Progenitor cell of endocrine pancreas (in vitro differentiated cells): ENCODE measurements around the gene CTDSP2. TPM values are rescaled to one million over a fixed set of nuclear protein-coding genes. Genes with fewer than 3 reads are reported as not detected.

Experiments used
- DNase-seq: peaks from one replicate; pipeline ENCODE4 v3.0.0; 2021; ENCODE audit warnings: low spot score; ENCODE audit not compliant: unreplicated experiment
- H3K27ac Mint-ChIP-seq: 2 replicates; pipeline ENCODE4 v1.8.0; 2021; ENCODE audit warnings: mild to moderate bottlenecking, moderate library complexity, mixed read lengths
- H3K27me3 Mint-ChIP-seq: 2 replicates; pipeline ENCODE4 v1.8.0; 2021; ENCODE audit warnings: mixed read lengths
- H3K36me3 Mint-ChIP-seq: 2 replicates; pipeline ENCODE4 v1.8.0; 2022; ENCODE audit warnings: mixed read lengths; ENCODE audit not compliant: insufficient read depth
- H3K4me1 Mint-ChIP-seq: 2 replicates; pipeline ENCODE4 v1.8.0; 2021; ENCODE audit warnings: low read depth, mixed read lengths
- H3K4me3 Mint-ChIP-seq: 2 replicates; pipeline ENCODE4 v1.8.0; 2021; ENCODE audit warnings: low read depth, mild to moderate bottlenecking, moderate library complexity, mixed read lengths
- H3K9me3 Mint-ChIP-seq: 2 replicates; pipeline ENCODE4 v1.8.0; 2021; ENCODE audit warnings: low read depth, mixed read lengths
- CTCF ChIP-seq: fragments of 200-600 bp; sonication (generic); IDR thresholded peaks from one replicate; pipeline ENCODE4 v1.5.0; 2021; ENCODE audit warnings: antibody characterized with exemption, mild to moderate bottlenecking; ENCODE audit not compliant: unreplicated experiment
- total RNA-seq: library from RNA; stranded (reverse); gene quantifications from 2 replicates; pipeline ENCODE4 v1.2.1, GENCODE V29; 2021

CTDSP2 gene
- total RNA-seq, 1 donor from 2014 or later: 145 TPM

DNA sequence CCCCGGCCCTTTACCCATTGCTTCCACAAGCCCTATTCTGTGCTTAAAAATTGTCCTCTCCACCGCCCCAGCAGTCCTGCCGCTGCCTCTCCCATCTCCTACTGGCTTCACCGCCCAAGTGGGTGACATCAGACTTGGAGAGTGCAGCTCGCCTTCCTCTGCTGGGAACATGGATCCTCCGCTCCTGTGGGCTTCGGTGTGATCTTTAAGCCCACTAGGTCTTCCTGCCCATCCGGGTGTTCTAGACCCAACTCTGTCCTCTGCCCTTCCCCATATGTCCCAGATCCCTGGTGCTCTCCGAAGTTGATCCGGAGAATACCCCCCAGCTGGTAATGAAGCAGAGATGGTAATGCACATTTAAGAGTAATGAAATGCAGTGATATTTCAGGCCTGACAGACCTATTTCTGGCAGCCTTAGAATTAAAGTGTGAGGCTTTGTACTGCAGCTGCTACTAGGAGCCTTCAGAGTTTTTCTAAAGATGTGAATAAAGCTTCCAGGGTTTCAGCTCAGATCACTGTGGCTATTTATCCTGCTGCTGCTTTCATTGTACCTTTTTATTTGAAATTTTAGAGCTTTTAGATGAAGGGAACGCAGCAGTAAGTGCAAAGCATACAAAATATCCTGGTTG lies 22.9 kb upstream of the CTDSP2 start:
- Mint-ChIP-seq H3K4me1 (no peaks in the 10 kb centered on the region), H3K36me3 (no peaks in the 10 kb centered on the region), H3K9me3 (no peaks in the 10 kb centered on the region), H3K27me3 (peaks cover 32% of the 10 kb centered on the region), H3K27ac (peak overlapping the region; percentile 26), H3K4me3 (no peak overlapping the region)
- no peak for TF ChIP-seq CTCF
- DNase-seq: no peak

DNA sequence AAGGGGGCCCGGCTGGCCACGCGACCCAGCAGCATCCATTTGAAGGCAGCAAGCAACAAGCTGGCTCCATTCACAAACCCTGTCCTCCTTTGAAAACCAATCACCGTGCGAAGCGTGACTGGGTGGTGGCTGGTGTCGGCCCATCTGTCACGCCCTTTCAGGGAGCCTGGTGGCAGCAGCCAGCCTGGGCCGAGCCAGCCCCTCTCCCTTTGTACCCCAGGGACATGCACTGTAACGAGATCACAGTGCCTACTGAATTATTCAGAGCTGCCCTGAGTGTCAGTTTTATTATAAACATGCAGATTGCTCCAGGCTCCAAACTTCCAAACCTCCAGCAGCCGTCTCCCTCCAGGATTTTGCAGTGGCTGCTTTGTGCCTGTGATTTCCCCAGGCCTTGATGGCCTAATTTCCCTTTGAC lies 22.3 kb upstream of the CTDSP2 start:
- H3K4me3 Mint-ChIP-seq: no peak overlapping the region
- no peak for DNase-seq
- peaks cover 37% of the 10 kb centered on the region for H3K27me3 Mint-ChIP-seq
- H3K36me3 Mint-ChIP-seq: no peaks in the 10 kb centered on the region
- no peak for TF ChIP-seq CTCF
- peak overlapping the region; percentile 26 for H3K27ac Mint-ChIP-seq
- no peaks in the 10 kb centered on the region for H3K4me1 Mint-ChIP-seq
- H3K9me3 Mint-ChIP-seq: no peaks in the 10 kb centered on the region

- Mint-ChIP-seq H3K36me3 (no peaks in the 10 kb centered on the region), H3K4me1 (no peaks in the 10 kb centered on the region), H3K4me3 (no peak overlapping the region), H3K9me3 (no peaks in the 10 kb centered on the region), H3K27ac (no peak overlapping the region), H3K27me3 (peaks cover 44% of the 10 kb centered on the region)
- TF ChIP-seq CTCF: no peak
- no peak for DNase-seq
Measured at GRCh38 chr12:57868221-57868620, 21.7 kb upstream of the CTDSP2 start.

DNA sequence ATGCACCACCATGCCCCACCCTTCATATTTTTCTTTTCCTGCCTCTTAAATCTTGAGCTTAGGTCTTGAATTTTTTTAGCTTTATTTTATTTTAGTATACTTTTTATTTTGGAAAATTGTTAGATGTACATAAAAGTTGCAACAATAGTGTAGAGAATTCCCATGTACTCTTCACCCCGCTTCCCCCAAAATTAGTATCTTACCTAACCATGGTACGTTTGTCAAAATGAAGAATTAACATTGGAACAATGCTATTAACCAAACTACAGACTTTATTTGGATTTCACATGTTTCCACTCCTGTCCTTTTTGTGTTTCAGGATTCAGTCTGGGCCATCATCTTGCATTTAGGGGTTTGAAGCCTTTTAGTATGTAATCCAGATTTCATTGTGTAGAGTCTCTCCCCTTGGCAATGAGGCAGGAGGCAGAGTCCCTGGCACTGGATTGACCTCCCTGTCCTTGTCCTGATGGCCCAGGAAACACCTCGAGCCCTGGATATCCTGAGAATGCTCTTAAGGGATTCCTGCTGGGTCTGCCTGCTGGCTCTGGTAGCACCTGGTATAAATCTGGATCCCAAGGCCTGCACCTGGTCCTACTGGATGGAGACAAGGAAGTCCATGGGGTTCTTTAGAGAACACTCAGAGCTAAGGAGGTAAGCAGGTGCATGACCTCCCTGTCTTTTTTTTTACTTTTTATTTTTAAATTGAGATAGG lies 19.9 kb upstream of the CTDSP2 start:
- H3K4me3 Mint-ChIP-seq: no peak overlapping the region
- H3K36me3 Mint-ChIP-seq: no peaks in the 10 kb centered on the region
- H3K4me1 Mint-ChIP-seq: no peaks in the 10 kb centered on the region
- no peaks in the 10 kb centered on the region for H3K9me3 Mint-ChIP-seq
- peaks cover 54% of the 10 kb centered on the region for H3K27me3 Mint-ChIP-seq
- H3K27ac Mint-ChIP-seq: no peak overlapping the region
- DNase-seq: no peak
- no peak for TF ChIP-seq CTCF

DNA sequence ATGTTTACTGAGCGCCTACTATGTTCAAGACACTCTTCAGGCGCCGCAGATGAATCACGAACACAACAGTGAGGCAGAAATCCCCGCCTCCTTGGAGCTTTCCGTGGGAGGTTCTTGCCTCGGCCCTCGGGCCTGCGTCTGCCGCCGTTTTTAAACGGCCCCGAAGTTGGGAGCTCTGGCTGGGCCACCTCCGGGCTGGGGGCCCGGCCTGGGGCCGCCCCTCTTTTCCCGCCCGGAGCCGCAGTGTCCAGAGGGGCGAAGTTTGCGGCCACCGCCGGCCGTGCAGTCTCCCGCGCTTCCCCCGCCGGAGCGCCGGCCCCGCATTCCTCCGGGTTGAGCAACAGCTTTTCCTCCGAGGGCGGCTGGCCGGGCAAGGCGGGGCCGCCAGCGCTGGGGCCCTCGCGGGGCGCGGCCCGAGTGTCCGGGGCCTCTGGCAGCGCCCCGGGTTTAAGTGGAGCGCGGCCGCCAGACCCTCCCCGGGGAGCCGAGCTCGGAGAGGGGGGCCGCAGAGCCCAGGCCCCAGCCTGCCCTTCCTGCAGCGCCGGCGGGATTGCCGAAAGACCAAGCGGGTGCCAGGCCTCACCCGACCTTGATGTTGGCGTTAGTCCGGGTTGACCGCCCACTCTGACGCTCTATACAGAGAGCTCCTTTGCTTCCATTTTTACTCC lies 18.7 kb upstream of the CTDSP2 start:
- Mint-ChIP-seq H3K27me3 (peaks cover 58% of the 10 kb centered on the region), H3K4me1 (no peaks in the 10 kb centered on the region), H3K4me3 (peak overlapping the region; percentile 64)

More for the DNA sequence above, 18.7 kb upstream of the CTDSP2 start:
- Mint-ChIP-seq H3K27ac (peak overlapping the region; percentile 81), H3K36me3 (no peaks in the 10 kb centered on the region), H3K9me3 (no peaks in the 10 kb centered on the region)
- TF ChIP-seq CTCF: no peak
- DNase-seq: peak; percentile 53
